Measurements from ENCODE around the gene UQCRHL. TPM values are rescaled to one million over a fixed set of nuclear protein-coding genes. Genes with fewer than 3 reads are reported as not detected.
A peak's percentile ranks its signal among the peaks of the same experiment; 100 is the strongest.

Gene UQCRHL
- total RNA-seq, 1 donor from 2014 or later, result 1.8 TPM

DNA sequence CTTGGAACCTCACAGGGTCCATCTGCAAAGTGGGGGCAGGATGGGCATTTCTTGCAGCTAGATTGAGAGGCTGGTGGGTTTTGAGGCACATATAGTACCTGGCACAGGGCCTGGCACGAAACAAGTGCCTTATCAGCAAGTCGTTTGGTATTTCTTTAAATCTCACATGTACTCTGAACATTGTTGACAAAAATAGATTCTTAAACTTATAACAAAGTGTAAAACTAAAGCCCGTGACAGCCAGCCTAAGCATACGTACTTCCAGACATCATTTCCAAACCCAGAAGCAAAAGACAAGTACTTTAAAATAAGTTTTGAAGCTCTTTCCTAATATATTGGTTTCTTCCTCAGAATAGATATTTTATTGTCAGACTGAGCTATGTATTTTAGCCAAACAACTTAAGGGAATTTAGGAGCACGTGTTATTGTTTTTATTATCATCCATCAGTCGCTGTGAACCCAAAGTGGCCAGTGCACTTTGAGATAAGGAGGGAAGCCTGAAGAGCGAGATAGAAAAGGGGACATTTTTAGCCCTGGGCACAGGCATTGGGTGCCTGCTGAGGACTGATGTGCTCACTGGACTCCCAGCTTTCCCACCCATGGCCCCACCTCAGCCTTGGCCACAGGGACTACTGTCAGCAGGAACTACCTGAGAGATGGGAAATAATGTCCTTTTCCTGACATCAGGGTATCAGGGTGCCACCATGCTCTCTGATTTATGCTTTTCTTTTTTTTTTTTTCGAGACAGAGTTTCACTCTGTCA, 45.9 kb downstream of the UQCRHL start:
- Histone ChIP-seq H3K36me3 (ENCODE audit: control insufficient read depth, insufficient read depth, low read length) (peaks cover 4% of the 10 kb centered on the region), H3K4me3 (ENCODE audit: low read depth, low read length) (no peak overlapping the region), H3K27me3 (ENCODE audit: control insufficient read depth, insufficient read depth, low read length) (no peaks in the 10 kb centered on the region)
- FAIRE-seq (no peak), DNase-seq (ENCODE audit: low read depth) (no peak)
- TF ChIP-seq, protein P1, sequence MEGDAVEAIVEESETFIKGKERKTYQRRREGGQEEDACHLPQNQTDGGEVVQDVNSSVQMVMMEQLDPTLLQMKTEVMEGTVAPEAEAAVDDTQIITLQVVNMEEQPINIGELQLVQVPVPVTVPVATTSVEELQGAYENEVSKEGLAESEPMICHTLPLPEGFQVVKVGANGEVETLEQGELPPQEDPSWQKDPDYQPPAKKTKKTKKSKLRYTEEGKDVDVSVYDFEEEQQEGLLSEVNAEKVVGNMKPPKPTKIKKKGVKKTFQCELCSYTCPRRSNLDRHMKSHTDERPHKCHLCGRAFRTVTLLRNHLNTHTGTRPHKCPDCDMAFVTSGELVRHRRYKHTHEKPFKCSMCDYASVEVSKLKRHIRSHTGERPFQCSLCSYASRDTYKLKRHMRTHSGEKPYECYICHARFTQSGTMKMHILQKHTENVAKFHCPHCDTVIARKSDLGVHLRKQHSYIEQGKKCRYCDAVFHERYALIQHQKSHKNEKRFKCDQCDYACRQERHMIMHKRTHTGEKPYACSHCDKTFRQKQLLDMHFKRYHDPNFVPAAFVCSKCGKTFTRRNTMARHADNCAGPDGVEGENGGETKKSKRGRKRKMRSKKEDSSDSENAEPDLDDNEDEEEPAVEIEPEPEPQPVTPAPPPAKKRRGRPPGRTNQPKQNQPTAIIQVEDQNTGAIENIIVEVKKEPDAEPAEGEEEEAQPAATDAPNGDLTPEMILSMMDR (IDR thresholded peaks at IDR 0.05; ENCODE audit: insufficient read depth, low read length, severe bottlenecking), result no peak

DNA sequence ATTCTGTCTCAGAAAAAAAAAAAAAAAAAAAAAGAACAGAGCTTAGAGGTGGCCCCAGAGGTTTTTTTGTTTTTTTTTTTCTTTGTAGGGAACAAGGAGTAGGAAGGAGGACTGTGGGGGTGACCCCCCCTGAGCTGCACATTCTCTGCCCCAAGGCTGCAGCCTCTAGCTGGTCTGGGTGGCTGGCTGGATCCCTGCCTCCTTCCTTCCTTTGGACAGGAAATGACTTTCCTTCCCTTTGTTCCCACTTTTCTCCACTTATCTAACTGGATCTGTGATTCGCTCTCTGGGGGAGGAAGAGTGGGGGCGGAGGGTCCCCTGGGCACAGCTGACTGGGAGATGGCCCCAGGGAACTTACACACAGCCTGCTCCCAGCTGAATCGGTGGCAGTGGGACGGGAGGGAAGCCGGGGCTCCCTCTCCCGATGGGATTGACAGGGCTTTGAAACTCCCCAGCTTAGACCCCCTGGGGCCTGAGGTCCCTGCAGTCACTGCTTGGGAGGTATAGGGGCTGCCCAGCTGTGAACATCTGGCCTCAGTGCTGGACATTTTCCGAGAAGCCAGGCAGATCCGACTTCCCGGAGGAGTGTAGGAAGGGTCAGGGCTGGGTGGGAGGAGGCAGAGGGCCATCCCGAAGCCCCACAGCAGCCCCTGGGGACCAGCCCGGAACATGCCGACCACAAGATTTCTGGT, 46.8 kb downstream of the UQCRHL start:
- Histone ChIP-seq H3K27me3 (ENCODE audit: control insufficient read depth, insufficient read depth, low read length) (no peaks in the 10 kb centered on the region), H3K4me3 (ENCODE audit: low read depth, low read length) (peak overlapping the region; percentile 17), H3K36me3 (ENCODE audit: control insufficient read depth, insufficient read depth, low read length) (peaks cover 4% of the 10 kb centered on the region)
- TF ChIP-seq, protein P1 (IDR thresholded peaks at IDR 0.05; ENCODE audit: insufficient read depth, low read length, severe bottlenecking), result no peak
- FAIRE-seq (no peak), DNase-seq (ENCODE audit: low read depth) (peak; percentile 67)

DNA sequence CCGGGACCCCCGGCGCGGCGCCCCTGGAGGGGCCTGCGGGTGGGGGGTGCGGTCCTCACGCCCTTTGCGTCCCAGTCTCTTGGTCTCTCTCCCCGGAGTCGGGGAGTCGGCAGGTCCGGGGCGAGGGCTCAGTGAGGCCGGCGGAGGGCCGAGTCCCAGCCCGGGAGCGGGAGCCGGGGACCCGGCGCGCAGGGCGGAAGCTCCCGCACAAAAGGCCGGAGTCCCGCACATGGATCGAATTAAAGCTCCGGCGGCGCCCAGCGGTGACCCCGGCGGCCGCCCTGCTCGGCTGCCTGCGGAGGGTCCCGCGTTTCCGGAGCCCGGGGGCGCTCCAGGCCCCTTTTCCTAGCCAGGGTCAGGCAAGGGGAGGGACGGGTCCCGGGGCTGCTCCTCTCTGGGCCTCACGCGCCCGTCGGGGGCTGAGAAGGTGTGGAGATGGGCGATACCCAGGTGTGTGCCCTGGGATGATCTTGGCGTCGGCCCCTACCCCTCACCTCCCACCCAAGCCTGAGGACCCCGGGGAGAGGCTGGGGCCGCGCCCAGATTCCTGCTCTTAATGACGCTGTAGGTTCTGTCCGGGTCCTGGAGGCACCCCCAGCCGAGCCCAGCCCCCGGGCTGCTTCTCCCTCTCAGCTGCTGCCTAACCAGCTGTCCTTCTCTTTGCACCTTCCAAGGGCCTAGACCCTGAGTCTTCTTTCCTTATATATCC, 48.3 kb downstream of the UQCRHL start:
- DNase-seq (ENCODE audit: low read depth), result no peak
- no peak for FAIRE-seq
- Histone ChIP-seq H3K27me3 (ENCODE audit: control insufficient read depth, insufficient read depth, low read length) (no peaks in the 10 kb centered on the region), H3K4me3 (ENCODE audit: low read depth, low read length) (peak overlapping the region; percentile 62), H3K36me3 (ENCODE audit: control insufficient read depth, insufficient read depth, low read length) (no peaks in the 10 kb centered on the region)
- TF ChIP-seq, protein P1 (IDR thresholded peaks at IDR 0.05; ENCODE audit: insufficient read depth, low read length, severe bottlenecking), result no peak

DNA sequence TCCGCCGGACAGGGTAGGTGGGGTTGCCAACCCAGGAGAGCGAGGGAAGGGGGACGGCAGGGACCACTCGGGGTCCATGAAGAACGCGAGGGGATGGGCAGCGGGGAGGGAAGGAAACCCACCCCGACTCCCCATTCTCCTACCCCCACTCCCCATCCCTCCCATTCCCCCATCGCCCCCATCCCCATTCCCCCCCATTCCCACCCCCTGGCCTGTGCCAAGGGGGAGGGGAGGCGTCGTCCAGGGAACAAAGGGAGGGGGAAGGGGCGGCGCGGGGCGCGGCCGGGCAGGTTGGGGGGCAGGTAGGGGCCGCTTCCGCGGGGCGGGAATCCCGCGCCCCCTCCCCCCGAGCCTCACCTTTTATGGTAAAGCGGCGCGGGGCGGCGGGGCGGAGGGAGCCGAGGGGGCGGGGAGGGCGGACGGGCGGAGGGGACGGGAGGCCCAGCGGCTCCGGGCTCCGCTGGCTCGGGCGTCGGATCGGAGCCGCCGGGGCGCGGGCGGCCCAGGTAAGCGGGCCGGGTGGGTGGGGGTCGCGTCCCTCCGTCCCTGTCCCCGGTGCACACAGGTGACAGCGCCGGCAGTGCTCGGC, 49.0 kb downstream of the UQCRHL start, which contains the start of gene FBLIM1:
Gene FBLIM1 (plus strand): TSS at position 453 of the 589 bp plus-strand sequence. CDS start 6,189 bp downstream, outside the sequence.
- Histone ChIP-seq H3K27me3 (ENCODE audit: control insufficient read depth, insufficient read depth, low read length) (no peaks in the 10 kb centered on the region), H3K4me3 (ENCODE audit: low read depth, low read length) (peak within 1 kb of the TSS; percentile 62), H3K36me3 (ENCODE audit: control insufficient read depth, insufficient read depth, low read length) (no peaks in the 10 kb centered on the region)
- DNase-seq (ENCODE audit: low read depth), result no peak
- TF ChIP-seq, protein P1 (IDR thresholded peaks at IDR 0.05; ENCODE audit: insufficient read depth, low read length, severe bottlenecking), result no peak
- FAIRE-seq, result no peak

DNA sequence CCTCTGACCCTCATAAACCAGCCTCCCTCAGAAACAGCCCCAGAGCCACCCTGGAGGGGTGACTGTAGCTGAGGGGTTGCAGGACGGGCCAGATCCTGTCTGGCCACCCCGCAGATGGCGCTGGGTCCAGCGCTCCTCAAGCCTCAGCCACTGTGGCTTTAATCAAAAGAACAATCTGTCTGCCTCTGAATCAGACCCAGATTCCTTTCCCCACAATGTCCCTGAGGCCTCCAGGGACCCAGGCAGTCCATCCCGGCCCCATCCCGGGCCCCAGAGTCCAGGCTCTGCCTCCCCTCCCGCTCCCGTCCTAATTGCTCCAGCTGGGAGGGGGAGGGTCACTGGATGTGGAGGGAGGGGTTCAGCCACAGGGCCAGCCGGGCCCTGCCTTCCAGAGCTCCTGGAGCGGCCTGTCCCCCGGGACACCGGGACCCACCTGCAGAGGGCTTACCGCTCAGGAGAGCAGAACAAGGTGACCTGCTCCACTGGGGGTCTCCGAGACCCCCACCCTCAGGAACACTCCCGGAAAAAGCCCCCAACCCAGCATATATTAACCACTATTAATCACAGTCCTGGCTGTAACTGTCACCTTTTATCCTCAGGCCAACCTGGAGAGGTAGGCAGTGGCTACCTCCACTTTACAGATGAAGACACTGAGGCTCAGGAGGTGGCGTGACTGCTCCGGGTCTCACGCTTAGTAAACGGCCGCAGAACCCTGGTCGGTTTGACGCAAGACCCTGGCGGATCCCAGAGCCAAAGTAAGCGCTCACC, 49.7 kb downstream of the UQCRHL start:
- DNase-seq (ENCODE audit: low read depth) (no peak), FAIRE-seq (no peak)
- TF ChIP-seq, protein P1 (IDR thresholded peaks at IDR 0.05; ENCODE audit: insufficient read depth, low read length, severe bottlenecking), result no peak
- peak overlapping the region; percentile 62 for H3K4me3 ChIP-seq (ENCODE audit: low read depth, low read length)
- no peaks in the 10 kb centered on the region for H3K36me3 ChIP-seq (ENCODE audit: control insufficient read depth, insufficient read depth, low read length)
- H3K27me3 ChIP-seq (ENCODE audit: control insufficient read depth, insufficient read depth, low read length), result no peaks in the 10 kb centered on the region
